Astrocyte of the cerebellum (primary cell): ENCODE results near the gene FBN3.

Source experiments
- DNase-seq: peaks from one replicate; pipeline ENCODE4 v3.0.0-alpha.2; 2011; ENCODE audit warnings: low read depth
- H3K4me3 ChIP-seq: 2 replicates; pipeline ENCODE4 v1.5.1; 2011; ENCODE audit warnings: mild to moderate bottlenecking, low read depth, low read length, moderate library complexity
- CTCF ChIP-seq: IDR thresholded peaks from 2 replicates; pipeline ENCODE4 v1.5.1; 2012; ENCODE audit warnings: low read length, low read depth, moderate library complexity, mild to moderate bottlenecking; ENCODE audit errors: missing control alignments
- in situ Hi-C: cut with HindIII; loops from 2 replicates; pipeline ENCODE4 v1.10.0; 2017; ENCODE audit warnings: low sequenced_read_pairs

The FBN3 gene

GRCh38 chr19:8149261-8150094 lies at the start of gene FBN3:
FBN3 (minus strand) TSS chr19:8149592; CDS start chr19:8147480, 2,112 bp downstream.
- H3K4me3 ChIP-seq: no peak within 1 kb of the TSS
- no peak for DNase-seq
- TF ChIP-seq CTCF: no peak
- in situ Hi-C loops: loop anchor here (10.0 kb wide), 1 partner anchor 185 kb away; no protein-coding TSS in a partner anchor

DNA sequence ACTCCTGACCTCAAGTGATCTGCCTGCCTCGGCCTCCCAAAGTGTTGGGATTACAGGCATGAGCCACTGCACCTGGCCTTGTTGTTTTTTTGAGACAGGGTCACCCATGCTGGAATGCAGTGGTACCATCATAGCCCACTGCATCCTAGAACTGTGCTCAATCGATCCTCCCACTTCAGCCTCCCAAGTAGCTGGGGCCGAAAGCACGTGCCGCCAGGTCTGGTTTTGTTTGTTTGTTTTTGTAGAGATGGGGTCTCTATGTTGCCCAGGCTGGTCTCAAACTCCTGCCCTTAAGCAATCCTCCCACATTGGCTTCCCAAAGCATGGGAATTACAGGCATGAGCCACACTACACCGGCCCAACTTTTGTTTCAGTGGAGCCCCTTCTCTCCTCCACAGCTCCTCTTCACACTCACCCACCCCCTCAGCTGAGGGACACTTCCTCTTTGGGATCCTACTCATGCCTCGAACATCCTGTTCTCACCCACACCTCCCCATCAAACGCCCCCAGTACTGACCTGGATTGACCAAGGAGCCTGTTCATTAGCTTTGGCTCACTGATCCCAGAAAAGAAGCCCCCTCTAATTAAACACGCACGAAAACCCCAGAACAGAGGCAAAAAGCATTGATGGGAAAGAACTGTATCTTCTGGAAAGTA lies 47.0 kb upstream of the FBN3 start:
- H3K4me3 ChIP-seq: no peak overlapping the region
- in situ Hi-C loops: no loop called here
- DNase-seq: no peak
- TF ChIP-seq CTCF: no peak

DNA sequence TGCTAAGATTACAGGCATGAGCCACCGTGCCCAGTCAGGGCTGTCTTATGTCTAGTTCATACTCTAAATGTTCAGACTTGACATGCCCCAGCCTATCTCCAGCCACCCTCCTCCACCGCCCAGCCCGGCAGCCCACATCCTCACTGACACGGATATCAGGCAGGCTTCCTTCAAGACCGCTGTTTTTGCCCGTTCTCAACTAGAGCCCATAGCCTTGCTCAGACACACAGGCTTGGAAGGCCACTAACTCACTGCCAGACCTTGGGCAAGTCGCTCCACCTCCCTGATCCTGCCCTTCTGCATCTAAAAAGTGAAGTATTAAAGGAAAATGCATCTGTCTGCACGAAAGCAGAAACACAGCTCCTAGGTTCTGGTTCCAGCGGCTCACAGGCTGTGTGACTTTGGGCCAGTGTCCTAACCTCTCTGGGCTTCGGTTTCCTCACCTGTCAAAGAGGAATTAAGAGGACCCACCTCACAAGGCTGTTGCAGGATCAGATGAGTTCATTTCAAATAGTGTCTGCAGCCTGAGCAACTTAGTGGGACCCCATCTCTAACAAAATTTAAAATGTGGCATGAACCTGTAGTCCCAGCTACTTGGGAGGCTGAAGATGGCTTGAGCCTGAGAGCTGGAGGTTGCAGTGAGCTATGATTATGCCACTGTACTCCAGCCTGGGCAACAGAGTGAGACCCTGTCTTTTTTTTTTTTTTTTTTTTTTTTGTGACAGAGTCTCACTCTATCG lies 45.3 kb upstream of the FBN3 start:
- DNase-seq: no peak
- in situ Hi-C loops: no loop called here
- H3K4me3 ChIP-seq: no peak overlapping the region
- no peak for TF ChIP-seq CTCF

DNA sequence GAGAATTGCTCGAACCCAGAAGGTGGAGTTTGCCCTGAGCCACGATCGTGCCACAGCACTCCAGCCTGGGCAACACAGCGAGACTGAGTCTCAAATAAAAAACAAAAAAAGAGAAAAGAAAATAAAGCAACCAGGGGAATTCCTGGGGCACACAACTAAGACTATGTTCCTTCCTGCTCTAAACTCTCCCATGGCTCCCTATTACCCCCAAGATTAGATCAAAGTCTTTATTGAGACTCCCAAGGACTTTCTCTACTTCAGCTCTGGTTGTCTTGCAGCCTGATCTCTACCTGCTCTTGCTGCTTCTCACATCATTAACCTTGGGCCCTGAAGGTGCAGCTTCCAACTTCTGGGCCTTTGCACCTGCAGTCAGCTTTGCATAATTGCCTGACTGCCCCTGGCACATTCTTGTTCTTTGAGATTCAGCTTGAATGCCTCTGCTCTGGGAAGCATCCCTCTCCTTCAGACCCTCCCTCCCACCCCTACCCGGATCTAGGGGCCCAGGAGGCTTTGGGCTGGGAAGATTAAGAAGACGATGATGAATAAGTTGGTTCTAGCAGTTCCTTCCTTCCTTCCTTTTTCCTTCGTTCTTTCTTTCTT lies 42.9 kb upstream of the FBN3 start:
- in situ Hi-C loops: no loop called here
- no peak overlapping the region for H3K4me3 ChIP-seq
- DNase-seq: no peak
- no peak for TF ChIP-seq CTCF

GRCh38 chr19:8185343-8186068 lies 36.1 kb upstream of the FBN3 start:
- in situ Hi-C loops: no loop called here
- no peak overlapping the region for H3K4me3 ChIP-seq
- DNase-seq: no peak
- no peak for TF ChIP-seq CTCF
